T47D (cell line): ENCODE data around the gene TTLL11.
A peak's percentile ranks its signal among the peaks of the same experiment; 100 is the strongest.

ENCODE experiments used
- DNase-seq, 2 experiments: peaks; one replicate each; pipeline versions ENCODE4 v3.0.0 to v3.0.0-alpha.2; 2011 to 2012; ENCODE audit warnings: low read depth in 1 of 2, low spot score in 1 of 2
- JUND ChIP-seq: IDR thresholded peaks from 2 replicates; pipeline ENCODE4 v1.6.1; 2012; ENCODE audit warnings: low read depth
- in situ Hi-C: cut with HindIII; loops from 2 replicates; pipeline ENCODE4 v1.10.0; 2016; ENCODE audit warnings: low sequenced_read_pairs, low pct_unique_long_range_greater_than_20kb

Gene TTLL11

DNA sequence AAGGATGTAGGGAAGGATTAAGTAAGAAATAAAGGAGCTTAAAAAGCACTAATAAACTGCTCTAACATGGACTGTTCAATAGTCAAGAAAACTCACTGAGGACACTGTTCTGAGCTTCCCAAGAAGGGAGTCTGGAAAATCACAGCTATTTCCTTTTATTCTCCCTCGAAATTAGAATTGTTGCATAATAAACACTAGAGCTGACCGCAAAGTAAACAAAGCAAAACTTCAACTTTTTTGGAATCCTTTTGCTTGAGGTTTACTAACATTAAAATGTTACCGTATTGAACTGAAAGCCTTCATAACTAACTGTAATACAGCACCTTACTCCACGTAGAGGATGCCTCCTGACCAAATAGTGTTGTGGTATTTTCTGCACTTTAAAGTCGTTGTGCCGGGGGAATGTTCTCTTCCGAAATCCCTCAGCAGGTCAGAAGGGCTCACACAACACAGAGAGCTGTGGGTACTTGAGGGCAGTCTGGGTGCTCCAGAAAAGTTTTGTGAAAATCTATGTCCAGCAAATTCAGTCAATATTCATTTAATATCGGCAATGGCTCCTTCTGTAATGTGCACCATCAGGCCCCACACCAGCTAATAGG, 59.2 kb downstream of the TTLL11 start:
- in situ Hi-C loops, result no loop called here
- no peak for TF ChIP-seq JUND

DNA sequence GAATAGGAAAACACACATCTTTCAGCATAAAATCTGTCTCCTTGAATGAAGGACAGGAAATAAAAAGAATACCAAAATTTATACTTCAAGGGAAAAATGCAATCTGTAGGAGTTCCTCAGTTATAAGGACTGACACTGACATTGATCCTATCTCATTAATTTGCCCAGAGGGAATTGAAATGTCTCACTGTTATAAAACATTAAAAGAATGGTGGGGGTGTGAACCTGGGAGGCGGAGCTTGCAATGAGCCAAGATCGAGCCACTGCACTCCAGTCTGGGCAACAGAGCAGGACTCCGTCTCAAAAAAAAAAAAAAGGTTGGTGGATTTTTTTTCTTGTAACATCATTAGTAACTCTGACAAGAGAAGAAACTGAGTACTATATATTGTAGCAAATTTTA, 60.8 kb downstream of the TTLL11 start:
- in situ Hi-C loops, result no loop called here
- no peak for TF ChIP-seq JUND
- no peak for DNase-seq

More for the DNA sequence above, 59.2 kb downstream of the TTLL11 start:
- DNase-seq, result no peak

DNA sequence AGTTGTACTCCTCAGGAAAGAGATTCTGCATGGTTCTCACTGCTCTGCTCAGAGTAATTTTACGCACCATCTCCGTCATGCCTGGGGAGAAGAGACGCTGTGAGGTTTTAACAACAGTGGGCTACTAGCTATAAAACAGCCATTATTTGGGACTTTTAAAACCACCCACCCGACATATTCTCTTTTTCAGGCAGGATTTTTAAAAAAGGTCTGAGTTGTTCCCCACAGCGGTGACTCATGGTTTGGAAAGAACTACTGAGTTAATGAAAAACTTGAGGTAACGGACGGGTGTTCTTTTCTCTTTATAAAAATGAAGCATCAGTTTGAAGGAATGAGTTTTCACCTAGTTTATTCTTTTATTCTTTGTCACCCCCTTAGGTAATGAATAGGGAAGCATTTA, 61.3 kb downstream of the TTLL11 start:
- no peak for TF ChIP-seq JUND
- DNase-seq, result no peak
- in situ Hi-C loops, result no loop called here

DNA sequence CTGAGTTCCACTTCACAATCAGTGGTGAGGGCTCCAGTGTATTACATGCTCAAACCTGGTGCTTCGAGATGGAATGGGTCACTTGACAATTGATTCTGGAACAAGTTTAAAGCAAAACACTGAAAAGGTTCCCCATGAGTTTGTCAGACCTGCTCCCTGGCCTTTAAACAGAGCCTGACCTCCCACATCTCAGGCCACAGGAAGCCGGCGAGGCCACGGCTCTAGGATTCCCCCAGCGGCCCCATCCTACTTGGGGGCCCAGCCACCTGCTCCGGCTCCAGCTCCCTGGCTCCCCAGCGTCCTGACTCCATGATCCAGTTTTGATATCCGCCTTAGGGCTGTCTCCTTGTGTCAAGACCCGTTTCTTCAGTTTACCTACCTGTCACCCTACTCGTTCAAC, 62.0 kb downstream of the TTLL11 start:
- no peak for TF ChIP-seq JUND
- no peak for DNase-seq
- in situ Hi-C loops, result no loop called here

DNA sequence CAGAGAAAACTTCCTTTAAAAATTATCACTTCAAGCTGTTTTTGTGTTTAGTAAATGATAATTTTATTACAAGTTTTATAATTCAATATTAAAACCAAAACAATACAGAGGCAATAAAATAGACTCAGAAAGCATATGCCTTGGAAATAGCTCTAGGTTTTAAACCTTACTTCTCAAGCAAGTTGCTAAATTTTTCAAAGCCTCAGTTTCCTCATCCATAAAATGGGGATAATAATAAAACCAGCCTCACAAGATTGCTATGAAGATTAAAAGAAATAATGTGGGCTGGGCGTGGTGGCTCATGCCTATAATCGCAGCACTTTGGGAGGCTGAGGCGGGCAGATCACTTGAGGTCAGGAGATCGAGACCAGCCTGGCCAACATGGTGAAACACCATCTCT, 62.8 kb downstream of the TTLL11 start:
- DNase-seq, result no peak
- in situ Hi-C loops, result no loop called here
- TF ChIP-seq JUND, result no peak

DNA sequence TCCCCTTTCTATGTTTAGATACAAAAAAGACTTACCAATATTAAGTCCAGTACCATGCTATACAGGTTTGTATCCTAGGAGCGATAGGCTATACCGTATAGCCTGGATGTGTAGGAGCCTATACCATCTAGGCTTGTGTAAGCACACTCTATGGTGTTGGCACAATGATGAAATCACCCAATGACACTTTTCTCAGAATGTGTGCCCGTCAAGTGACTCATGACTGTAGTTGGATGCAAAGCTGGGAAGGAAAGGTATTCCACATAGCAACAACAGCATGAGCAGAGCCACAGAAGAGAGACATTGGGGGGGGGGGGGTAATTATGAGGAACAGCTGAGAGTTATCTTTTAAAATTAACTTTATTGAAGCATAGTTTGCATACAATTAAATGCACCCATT, 63.2 kb downstream of the TTLL11 start:
- no peak for TF ChIP-seq JUND
- peak in 1 of 2 experiments; percentile 76 for DNase-seq
- in situ Hi-C loops, result no loop called here

DNA sequence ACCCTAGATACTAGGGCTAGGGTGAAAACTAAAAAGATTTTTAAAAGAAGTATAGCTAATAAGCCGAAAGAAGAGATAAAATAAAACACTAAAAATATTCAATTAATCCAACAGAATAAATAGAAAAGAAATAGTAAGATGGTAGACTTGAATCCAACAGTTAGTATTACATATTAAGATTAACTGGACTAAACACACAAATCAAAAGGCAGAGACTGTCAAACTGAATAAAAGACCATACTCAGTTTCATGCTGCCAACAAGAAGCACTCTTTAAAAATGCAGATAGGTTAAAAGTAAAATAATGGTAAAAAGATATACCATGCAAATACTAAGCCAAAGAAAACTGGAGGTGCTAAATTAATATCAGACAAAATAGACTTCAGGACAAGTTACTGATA, 65.0 kb downstream of the TTLL11 start:
- no peak for TF ChIP-seq JUND
- in situ Hi-C loops, result no loop called here

DNA sequence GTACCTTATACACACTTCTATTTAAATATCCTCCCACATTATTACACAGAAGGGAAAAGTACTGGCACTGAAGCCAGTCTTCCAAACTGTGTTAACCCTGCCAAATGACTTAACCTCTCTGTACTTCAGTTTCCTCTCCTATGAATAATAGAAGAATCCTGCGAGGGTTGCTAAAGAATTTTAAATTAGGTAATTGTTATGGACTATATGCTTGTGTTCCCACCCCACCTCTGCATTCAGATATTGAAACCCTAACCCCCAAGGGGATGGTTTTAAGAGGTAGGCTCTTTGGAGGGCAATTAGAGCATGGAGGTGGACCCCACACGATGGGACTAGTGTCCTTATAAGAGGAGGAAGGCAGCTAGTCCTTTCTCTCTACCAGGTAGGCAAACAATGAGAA, 72.7 kb downstream of the TTLL11 start:
- TF ChIP-seq JUND, result no peak
- in situ Hi-C loops, result no loop called here
- no peak for DNase-seq

More for the DNA sequence above, 65.0 kb downstream of the TTLL11 start:
- no peak for DNase-seq

DNA sequence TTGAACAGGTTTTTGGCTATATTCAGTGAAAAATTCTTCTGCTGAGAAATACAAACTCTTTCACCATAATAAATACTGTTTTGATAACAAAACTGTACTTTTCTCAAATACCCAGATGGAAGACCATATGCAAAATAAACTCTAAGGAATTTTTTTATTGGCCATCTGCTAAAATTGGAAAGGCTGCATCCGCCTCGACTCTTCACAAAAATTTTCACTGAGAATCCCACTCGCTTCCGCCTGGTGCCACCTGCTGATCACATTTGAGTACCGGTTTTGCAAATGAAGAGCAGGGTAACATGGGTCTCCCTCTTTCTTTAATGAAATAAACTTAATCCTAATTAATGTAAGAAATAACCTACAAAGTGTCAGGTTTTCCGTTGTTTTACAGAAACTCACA, 76.4 kb downstream of the TTLL11 start:
- in situ Hi-C loops, result no loop called here
- no peak for TF ChIP-seq JUND
- peak in 1 of 2 experiments; percentile 46 for DNase-seq

DNA sequence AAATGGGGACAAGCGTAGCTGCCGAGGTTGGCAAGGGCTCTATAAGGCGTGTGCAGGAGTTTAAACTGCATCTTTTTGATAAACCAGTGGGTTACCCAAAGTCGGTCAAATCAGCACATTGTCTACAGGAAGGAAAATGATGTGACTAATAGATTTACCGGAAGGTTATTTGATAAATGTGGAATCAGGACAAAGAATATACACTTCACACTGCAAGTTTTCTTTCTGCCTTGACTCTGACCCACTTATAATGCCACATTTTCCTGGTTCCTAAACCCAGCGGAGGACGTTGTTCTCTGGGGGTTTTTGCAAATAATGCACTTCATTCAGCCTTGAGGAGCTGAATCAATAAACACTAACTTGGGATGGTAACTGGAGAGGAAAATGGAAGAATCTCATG, 76.8 kb downstream of the TTLL11 start:
- in situ Hi-C loops, result no loop called here
- no peak for DNase-seq
- TF ChIP-seq JUND, result no peak

DNA sequence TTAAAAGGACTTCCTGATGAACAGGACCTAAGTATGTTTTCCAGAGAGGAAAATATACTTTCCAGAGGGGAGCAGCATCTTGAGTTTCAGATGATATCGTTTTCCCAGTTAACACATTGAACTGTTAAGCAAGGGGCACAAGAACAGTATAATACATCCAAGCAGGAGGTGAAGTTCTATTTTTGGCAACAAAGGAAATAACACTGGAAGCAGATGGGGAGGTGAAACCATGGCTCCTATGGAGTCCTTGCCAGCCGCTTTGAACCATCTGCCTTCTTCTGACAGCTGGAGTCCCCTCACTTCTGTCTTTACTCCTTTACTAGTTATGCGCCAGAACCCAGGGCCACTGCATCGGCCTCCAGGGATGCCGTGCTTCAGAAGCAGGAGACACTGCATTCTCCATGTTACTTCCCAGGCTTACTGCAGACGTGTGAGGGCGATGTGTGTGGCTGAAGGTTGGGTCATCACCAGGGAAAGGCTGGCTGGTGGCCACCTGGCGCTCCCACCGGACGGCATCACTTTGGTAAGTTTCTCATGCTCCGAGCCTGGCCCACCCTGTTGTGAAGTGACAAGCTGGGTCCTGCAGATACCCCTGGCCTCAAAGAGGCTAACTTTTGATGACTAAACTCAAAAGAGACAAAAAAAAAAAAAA, 77.8 kb downstream of the TTLL11 start:
- no peak for DNase-seq
- in situ Hi-C loops, result no loop called here
- no peak for TF ChIP-seq JUND

DNA sequence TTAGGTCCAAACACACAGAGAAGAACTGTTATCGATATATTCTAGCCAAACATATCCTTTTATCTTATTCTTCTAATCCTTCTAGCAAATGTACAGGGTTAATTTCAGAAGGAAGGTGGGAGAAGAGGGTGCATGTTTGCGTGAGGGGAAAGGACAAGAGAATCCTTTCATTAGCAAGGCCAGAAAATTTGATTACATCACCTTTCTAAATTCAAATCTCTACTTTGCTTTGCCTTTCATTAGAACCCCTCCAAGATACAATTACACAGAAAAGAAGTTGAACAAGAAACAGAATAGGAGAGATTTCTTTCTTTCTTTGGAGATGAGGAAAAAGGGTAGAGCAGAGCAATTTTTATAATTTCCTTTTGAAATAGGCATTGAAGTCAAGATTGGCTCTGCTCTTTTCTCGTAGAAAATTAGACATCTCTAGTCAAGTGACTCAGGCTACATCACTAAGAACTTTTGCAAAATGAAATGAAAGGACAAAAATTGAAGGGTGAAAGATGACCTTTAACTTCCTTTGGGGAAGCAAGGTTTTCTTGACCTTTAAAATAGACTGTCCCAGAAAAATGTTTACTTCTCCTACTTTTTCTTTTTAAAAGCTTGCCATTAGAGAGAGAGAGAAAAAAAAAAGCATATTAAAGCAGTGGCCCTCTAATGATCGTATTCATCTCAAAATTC, 81.2 kb downstream of the TTLL11 start:
- DNase-seq, result no peak
- in situ Hi-C loops, result no loop called here
- TF ChIP-seq JUND, result no peak

DNA sequence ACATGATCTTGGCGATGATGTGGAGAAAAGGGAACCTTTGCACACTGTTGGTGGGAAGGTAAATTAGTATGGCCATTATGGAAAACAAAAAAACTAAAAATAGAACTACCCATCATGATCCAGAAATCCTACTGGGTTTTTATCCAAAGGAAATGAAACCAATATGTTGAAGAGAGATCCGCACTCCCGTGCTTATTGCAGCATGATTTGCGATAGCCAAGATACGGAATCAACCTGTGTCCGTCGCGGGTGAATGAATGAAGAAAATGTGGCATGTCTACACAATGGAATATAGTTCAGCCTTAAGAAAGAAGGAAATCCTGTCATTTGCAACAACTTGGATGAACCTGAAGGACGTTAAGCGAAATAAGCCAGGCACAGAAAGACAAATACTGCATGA, 84.5 kb downstream of the TTLL11 start:
- DNase-seq, result no peak
- in situ Hi-C loops, result no loop called here
- no peak for TF ChIP-seq JUND
